HG02938 (cell line): Measurements from ENCODE around the gene MRTFB.
A peak's percentile ranks its signal among the peaks of the same experiment; 100 is the strongest.

Source experiments
- ATAC-seq: cut with Tn5 transposase; IDR thresholded peaks from one replicate; pipeline ENCODE4 v1.9.1; 2021; ENCODE audit warnings: mild to moderate bottlenecking, moderate library complexity; ENCODE audit not compliant: unreplicated experiment

Gene MRTFB

GRCh38 chr16:14131774-14132695 is 60.9 kb downstream of the MRTFB start:
- peak; percentile 16 for ATAC-seq

GRCh38 chr16:14132696-14133048 is 61.6 kb downstream of the MRTFB start:
- peak; percentile 89 for ATAC-seq

GRCh38 chr16:14133907-14134306 is 62.8 kb downstream of the MRTFB start:
- ATAC-seq, result no peak

GRCh38 chr16:14135704-14136103 is 64.6 kb downstream of the MRTFB start:
- ATAC-seq, result no peak

GRCh38 chr16:14139872-14140271 is 68.8 kb downstream of the MRTFB start:
- ATAC-seq, result no peak

- no peak for ATAC-seq
Measured at GRCh38 chr16:14140923-14141322, 69.8 kb downstream of the MRTFB start.

GRCh38 chr16:14146445-14146844 is 75.3 kb downstream of the MRTFB start:
- no peak for ATAC-seq

- no peak for ATAC-seq
Measured at GRCh38 chr16:14148016-14148415, 76.9 kb downstream of the MRTFB start.

- ATAC-seq, result no peak
Measured at GRCh38 chr16:14148569-14148968, 77.5 kb downstream of the MRTFB start.

- no peak for ATAC-seq
Measured at GRCh38 chr16:14150796-14151195, 79.7 kb downstream of the MRTFB start.

- no peak for ATAC-seq
Measured at GRCh38 chr16:14151256-14152030, 80.3 kb downstream of the MRTFB start.

- no peak for ATAC-seq
Measured at GRCh38 chr16:14155572-14156190, 84.6 kb downstream of the MRTFB start.

GRCh38 chr16:14164916-14165662 is 94.0 kb downstream of the MRTFB start:
- no peak for ATAC-seq

- ATAC-seq, result no peak
Measured at GRCh38 chr16:14168146-14168545, 97.0 kb downstream of the MRTFB start.

- ATAC-seq, result no peak
Measured at GRCh38 chr16:14172200-14172809, 101.2 kb downstream of the MRTFB start.

GRCh38 chr16:14175086-14175485 is 104.0 kb downstream of the MRTFB start:
- ATAC-seq, result no peak

- ATAC-seq, result no peak
Measured at GRCh38 chr16:14177704-14178103, 106.6 kb downstream of the MRTFB start.

- ATAC-seq, result no peak
Measured at GRCh38 chr16:14179116-14179515, 108.0 kb downstream of the MRTFB start.

- ATAC-seq, result no peak
Measured at GRCh38 chr16:14180481-14180944, 109.4 kb downstream of the MRTFB start.

GRCh38 chr16:14181371-14182050 is 110.4 kb downstream of the MRTFB start:
- ATAC-seq, result no peak
